H9 (cell line): ENCODE measurements around the gene KRT71. TPM values are rescaled to one million over a fixed set of nuclear protein-coding genes. Genes with fewer than 3 reads are reported as not detected.

Experiments
- DNase-seq: peaks from one replicate; pipeline ENCODE4 v3.0.0-alpha.2; 2017
- H2AFZ ChIP-seq: one replicate; pipeline ENCODE4 v1.6.1; 2013; ENCODE audit warnings: mild to moderate bottlenecking, low read length, control low read depth, moderate library complexity
- H2AK5ac ChIP-seq: 2 replicates; pipeline ENCODE4 v1.6.1; 2013; ENCODE audit warnings: low read length, control low read depth, mixed read lengths; ENCODE audit not compliant: insufficient read length
- H2BK120ac ChIP-seq: one replicate; pipeline ENCODE4 v1.6.1; 2013; ENCODE audit warnings: low read depth, mild to moderate bottlenecking, low read length, control low read depth, inconsistent platforms; ENCODE audit not compliant: poor library complexity, severe bottlenecking
- H2BK12ac ChIP-seq: 2 replicates; pipeline ENCODE4 v1.6.1; 2013; ENCODE audit warnings: low read length, control low read depth, mixed read lengths, low read depth; ENCODE audit not compliant: insufficient read length
- H2BK15ac ChIP-seq: 2 replicates; pipeline ENCODE4 v1.6.1; 2013; ENCODE audit warnings: low read depth, low read length, control low read depth
- H2BK20ac ChIP-seq: one replicate; pipeline ENCODE4 v1.6.1; 2013; ENCODE audit warnings: low read depth, mild to moderate bottlenecking, low read length, control low read depth, inconsistent platforms; ENCODE audit not compliant: poor library complexity, severe bottlenecking
- H2BK5ac ChIP-seq: 2 replicates; pipeline ENCODE4 v1.6.1; 2013; ENCODE audit warnings: low read length, control low read depth, mixed read lengths; ENCODE audit not compliant: insufficient read length
- H3K14ac ChIP-seq: 2 replicates; pipeline ENCODE4 v1.6.1; 2013; ENCODE audit warnings: low read length, control low read depth; ENCODE audit not compliant: insufficient read depth
- H3K18ac ChIP-seq: 2 replicates; pipeline ENCODE4 v1.6.1; 2013; ENCODE audit warnings: low read depth, mild to moderate bottlenecking, mixed read lengths, low read length, control low read depth; ENCODE audit not compliant: insufficient read length
- H3K23ac ChIP-seq: 2 replicates; pipeline ENCODE4 v1.6.1; 2013; ENCODE audit warnings: low read length, control low read depth, mixed read lengths, low read depth; ENCODE audit not compliant: insufficient read length
- H3K23me2 ChIP-seq: 2 replicates; pipeline ENCODE4 v1.6.1; 2013; ENCODE audit warnings: low read depth, mild to moderate bottlenecking, mixed read lengths, low read length, control low read depth; ENCODE audit not compliant: insufficient read length, poor library complexity, severe bottlenecking
- H3K27ac ChIP-seq: 2 replicates; pipeline ENCODE4 v1.5.1; 2013; ENCODE audit warnings: low read length, control low read depth, mixed read lengths, low read depth; ENCODE audit not compliant: insufficient read length
- H3K27me3 ChIP-seq: 2 replicates; pipeline ENCODE4 v1.6.1; 2013; ENCODE audit warnings: low read length, control low read depth, inconsistent platforms; ENCODE audit not compliant: insufficient read depth
- H3K4ac ChIP-seq: 2 replicates; pipeline ENCODE4 v1.6.1; 2013; ENCODE audit warnings: low read depth, mild to moderate bottlenecking, control low read depth, inconsistent platforms, low read length, moderate library complexity
- H3K4me1 ChIP-seq: 2 replicates; pipeline ENCODE4 v1.6.1; 2013; ENCODE audit warnings: low read length, control low read depth, inconsistent platforms; ENCODE audit not compliant: insufficient read depth
- H3K4me2 ChIP-seq: 2 replicates; pipeline ENCODE4 v1.6.1; 2013; ENCODE audit warnings: low read length, control low read depth, mixed read lengths; ENCODE audit not compliant: insufficient read length, insufficient read depth
- H3K56ac ChIP-seq: 2 replicates; pipeline ENCODE4 v1.6.1; 2013; ENCODE audit warnings: low read depth, mild to moderate bottlenecking, mixed read lengths, low read length, control low read depth; ENCODE audit not compliant: insufficient read length
- H3K79me1 ChIP-seq: 2 replicates; pipeline ENCODE4 v1.6.1; 2013; ENCODE audit warnings: low read depth, mild to moderate bottlenecking, moderate library complexity, low read length, control low read depth, inconsistent platforms; ENCODE audit not compliant: insufficient read depth, poor library complexity, severe bottlenecking
- H3K79me2 ChIP-seq: 2 replicates; pipeline ENCODE4 v1.6.1; 2013; ENCODE audit warnings: low read length, control low read depth, inconsistent platforms; ENCODE audit not compliant: insufficient read depth
- H3K9ac ChIP-seq: 2 replicates; pipeline ENCODE4 v1.6.1; 2013; ENCODE audit warnings: low read length, control low read depth, mixed read lengths; ENCODE audit not compliant: insufficient read length; ENCODE audit errors: extremely low read depth
- H3K9me3 ChIP-seq: one replicate; pipeline ENCODE4 v1.6.1; 2013; ENCODE audit warnings: low read depth, low read length, inconsistent platforms; ENCODE audit not compliant: control insufficient read depth
- H3T11ph ChIP-seq: one replicate; pipeline ENCODE4 v1.6.1; 2013; ENCODE audit warnings: mild to moderate bottlenecking, low read length, control low read depth, inconsistent platforms
- H4K20me1 ChIP-seq: one replicate; pipeline ENCODE4 v1.6.1; 2013; ENCODE audit not compliant: control insufficient read depth, insufficient read length, insufficient read depth
- H4K5ac ChIP-seq: 2 replicates; pipeline ENCODE4 v1.6.1; 2013; ENCODE audit warnings: low read depth, mild to moderate bottlenecking, mixed read lengths, low read length, control low read depth; ENCODE audit not compliant: insufficient read length
- H4K8ac ChIP-seq: replicated peaks from 2 replicates; pipeline ENCODE4 v1.6.1; 2013; ENCODE audit warnings: low read length, control low read depth, mixed read lengths, low read depth; ENCODE audit not compliant: insufficient read length
- H4K91ac ChIP-seq: 2 replicates; pipeline ENCODE4 v1.6.1; 2013; ENCODE audit warnings: low read depth, mild to moderate bottlenecking, moderate library complexity, mixed read lengths, low read length, control low read depth; ENCODE audit not compliant: insufficient read length
- H3K27ac Mint-ChIP-seq, 3 experiments: 2 replicates in 2 of 3; 3 replicates in 1 of 3; pipeline ENCODE4 v1.8.0; 2020 to 2021; ENCODE audit warnings: mixed read lengths in 3 of 3, mild to moderate bottlenecking in 1 of 3, moderate library complexity in 1 of 3
- H3K27me3 Mint-ChIP-seq: 2 replicates; pipeline ENCODE4 v1.8.0; 2021; ENCODE audit warnings: low read depth, mild to moderate bottlenecking, moderate library complexity, mixed read lengths
- H3K36me3 Mint-ChIP-seq, 3 experiments: 2 replicates in 2 of 3; 3 replicates in 1 of 3; pipeline ENCODE4 v1.8.0; 2020 to 2021; ENCODE audit warnings: low read depth in 3 of 3, mixed read lengths in 3 of 3; ENCODE audit not compliant: insufficient read depth in 1 of 3
- H3K4me1 Mint-ChIP-seq, 2 experiments: 2 replicates each; pipeline ENCODE4 v1.8.0; 2020; ENCODE audit warnings: mixed read lengths in 2 of 2
- H3K4me3 Mint-ChIP-seq, 2 experiments: 2 replicates in 1 of 2; 3 replicates in 1 of 2; pipeline ENCODE4 v1.8.0; 2020 to 2021; ENCODE audit warnings: mild to moderate bottlenecking in 2 of 2, mixed read lengths in 2 of 2, moderate library complexity in 1 of 2
- H3K9me3 Mint-ChIP-seq, 2 experiments: 2 replicates in 1 of 2; 3 replicates in 1 of 2; pipeline ENCODE4 v1.8.0; 2020; ENCODE audit warnings: mild to moderate bottlenecking in 2 of 2, mixed read lengths in 2 of 2, moderate library complexity in 1 of 2
- CTCF ChIP-seq: fragments of 200-600 bp; sonication (generic); conservative IDR thresholded peaks from 3 replicates; pipeline ENCODE4 v1.8.0; 2021; ENCODE audit warnings: antibody characterized with exemption, mild to moderate bottlenecking
- WGBS: extraction: QIAGEN DNeasy Blood & Tissue Kit; methylation state at CpG from one replicate; pipeline ENCODE4 v1.1.7; 2013; ENCODE audit warnings: missing lambda C conversion rate, low lambda C conversion rate, mixed read lengths; ENCODE audit not compliant: insufficient read length; ENCODE audit errors: extremely low coverage; 5-methylcytosine and 5-hydroxymethylcytosine counted together
- total RNA-seq: library from RNA; stranded (reverse); gene quantifications from 2 replicates; pipeline ENCODE4 v1.2.1, GENCODE V29; 2021

The KRT71 gene
- total RNA-seq, 1 experiment from 2014 or later = not detected

GRCh38 chr12:52513736-52514135 lies 39.2 kb downstream of the KRT71 start:
- H3K27ac Mint-ChIP-seq = no peak overlapping the region

More at GRCh38 chr12:52513736-52514135, 39.2 kb downstream of the KRT71 start:
- Histone ChIP-seq H3K4me2 (no peak overlapping the region), H2BK120ac (no peak overlapping the region), H2AFZ (no peak overlapping the region), H3K9me3 (no peaks in the 10 kb centered on the region), H3K79me2 (no peaks in the 10 kb centered on the region), H2AK5ac (no peak overlapping the region), H3K4ac (no peak overlapping the region), H3K9ac (no peak overlapping the region), H3T11ph (no peak overlapping the region), H3K27ac (no peak overlapping the region), H2BK5ac (no peak overlapping the region), H2BK20ac (no peak overlapping the region), H3K23ac (no peak overlapping the region), H3K79me1 (no peaks in the 10 kb centered on the region), H4K8ac (no peak overlapping the region), H3K56ac (no peak overlapping the region), H4K91ac (no peak overlapping the region), H3K14ac (no peak overlapping the region), H3K18ac (no peak overlapping the region), H3K4me1 (no peaks in the 10 kb centered on the region), H3K23me2 (no peaks in the 10 kb centered on the region), H4K20me1 (no peaks in the 10 kb centered on the region), H2BK15ac (no peak overlapping the region), H4K5ac (no peak overlapping the region), H2BK12ac (no peak overlapping the region), H3K27me3 (no peaks in the 10 kb centered on the region)
- Mint-ChIP-seq H3K4me3 (no peak overlapping the region), H3K4me1 (peaks cover 0 to 4% of the 10 kb centered on the region in 2 experiments; a peak in 3 of 4 replicates), H3K36me3 (peaks cover 0 to 7% (median 0%) of the 10 kb centered on the region in 3 experiments; a peak in 3 of 7 replicates), H3K9me3 (peaks cover 9 to 13% of the 10 kb centered on the region in 2 experiments), H3K27me3 (peaks cover 8% of the 10 kb centered on the region)
- WGBS = no CpG with 5 or more reads among the region's 6 CpGs
- no peak for DNase-seq
- no peak for TF ChIP-seq CTCF
